Measurements from ENCODE around the gene ING2. TPM values are rescaled to one million over a fixed set of nuclear protein-coding genes. Genes with fewer than 3 reads are reported as not detected.

ING2 gene
- total RNA-seq, 6 donors from 2014 or later: 8.2 to 27.7 (median 10.8) TPM

DNA sequence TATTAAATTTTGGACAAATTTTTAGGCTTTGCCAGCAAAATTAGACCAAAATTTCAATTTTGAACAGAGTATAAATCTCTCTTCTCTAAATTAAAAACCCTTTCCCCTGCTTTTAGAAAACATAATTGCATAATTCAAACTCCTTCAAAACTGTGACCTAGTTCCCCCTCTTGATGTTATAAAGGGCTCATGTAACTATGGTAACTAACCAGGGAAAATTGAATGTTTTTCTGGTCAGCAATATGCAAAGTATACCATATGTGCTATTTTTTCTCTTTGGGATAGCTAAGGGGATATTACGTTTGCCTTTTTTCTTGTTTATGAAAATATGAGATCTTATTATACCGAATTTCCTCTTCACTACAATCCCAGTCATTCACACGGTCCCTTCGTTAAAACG is 5.1 kb upstream of the ING2 start:
- Histone ChIP-seq H3K27me3 (no peaks in the 10 kb centered on the region), H3K4me1 (peaks cover 7 to 18% (median 14%) of the 10 kb centered on the region in 4 donors), H3K36me3 (no peaks in the 10 kb centered on the region), H3K27ac (no peak overlapping the region), H3K4me3 (no peak overlapping the region), H3K9me3 (no peaks in the 10 kb centered on the region)
- WGBS, 2 donors: 70 to 73% methylated on average over 5 of the region's 5 CpGs
- ATAC-seq (ENCODE audit: low FRiP score in 2 of 2) (no peak), DNase-seq (no peak)
- TF ChIP-seq EP300 (IDR thresholded peaks at IDR 0.05): no peak
- TF ChIP-seq CTCF (IDR thresholded peaks at IDR 0.05): no peak
- TF ChIP-seq POLR2A (IDR thresholded peaks at IDR 0.05): no peak
- no peak for TF ChIP-seq POLR2AphosphoS5 (IDR thresholded peaks at IDR 0.05)

DNA sequence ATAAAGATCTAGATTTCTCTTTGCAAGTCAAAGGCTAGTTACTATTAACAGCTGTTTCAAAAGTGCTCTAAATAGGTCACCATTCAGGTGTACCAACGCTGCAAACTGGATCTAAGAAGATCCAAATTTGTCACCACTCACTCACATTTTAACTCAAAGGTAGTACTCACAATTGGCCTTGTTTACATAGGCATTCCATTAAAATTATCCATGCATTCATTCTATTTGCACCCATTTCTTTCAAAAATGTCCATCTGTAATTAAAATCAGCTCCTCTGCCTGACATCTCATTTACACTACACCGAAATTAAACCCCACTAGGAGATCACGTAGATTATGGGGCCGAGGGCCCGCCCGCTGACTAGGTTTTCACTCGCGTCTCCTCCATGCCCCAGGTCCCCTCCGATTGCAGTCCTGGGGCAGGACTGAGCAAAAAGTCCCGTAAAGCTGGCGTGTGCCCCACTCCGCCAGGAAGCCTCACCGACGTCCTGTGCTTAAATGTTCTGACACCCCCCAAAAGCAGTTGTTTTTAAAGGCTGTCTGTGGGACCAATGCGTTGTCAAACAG is 1.3 kb upstream of the ING2 start:
- Histone ChIP-seq H3K36me3 (no peaks in the 10 kb centered on the region), H3K9me3 (no peaks in the 10 kb centered on the region), H3K27ac (peak overlapping the region; percentile 94 to 98 (median 98)), H3K27me3 (no peaks in the 10 kb centered on the region), H3K4me1 (peaks cover 7 to 23% (median 21%) of the 10 kb centered on the region in 4 donors), H3K4me3 (peak overlapping the region; percentile 43 to 98 (median 96))
- DNase-seq (no peak), ATAC-seq (ENCODE audit: low FRiP score in 2 of 2) (no peak)
- TF ChIP-seq EP300 (IDR thresholded peaks at IDR 0.05): no peak
- no peak for TF ChIP-seq CTCF (IDR thresholded peaks at IDR 0.05)
- no peak for TF ChIP-seq POLR2A (IDR thresholded peaks at IDR 0.05)
- no peak for TF ChIP-seq POLR2AphosphoS5 (IDR thresholded peaks at IDR 0.05)
- 0 to 1% methylated on average over 11 to 14 of the region's 15 CpGs for whole genome bisulfite sequencing, 2 donors

GRCh38 chr4:183504064-183504929 is 561 bp upstream of the ING2 start:
- peak overlapping the region; percentile 94 to 98 (median 98) for H3K27ac ChIP-seq
- TF ChIP-seq POLR2A (IDR thresholded peaks at IDR 0.05) (peak in 3 of 4 donors; percentile 33 to 80 (median 67)), CTCF (IDR thresholded peaks at IDR 0.05) (peak in 5 of 6 experiments; percentile 29 to 55 (median 32)), POLR2AphosphoS5 (IDR thresholded peaks at IDR 0.05) (peak; percentile 61 to 90), EP300 (IDR thresholded peaks at IDR 0.05) (peak in 1 of 4 donors; percentile 17)
- H3K9me3 ChIP-seq: no peaks in the 10 kb centered on the region
- H3K27me3 ChIP-seq: no peaks in the 10 kb centered on the region
- peak overlapping the region; percentile 91 to 98 (median 96) for H3K4me3 ChIP-seq
- DNase-seq (peak; percentile 99 to 100), ATAC-seq (ENCODE audit: low FRiP score in 2 of 2) (peak; percentile 96 to 99)
- 0% methylated on average over 6 to 37 of the region's 106 CpGs for WGBS, 2 donors
- no peaks in the 10 kb centered on the region for H3K36me3 ChIP-seq
- H3K4me1 ChIP-seq: peaks cover 6 to 22% (median 19%) of the 10 kb centered on the region in 4 donors

GRCh38 chr4:183505611-183506388 is 942 bp downstream of the ING2 start:
- Histone ChIP-seq H3K36me3 (peaks cover 0 to 4% (median 0%) of the 10 kb centered on the region in 4 donors), H3K27me3 (no peaks in the 10 kb centered on the region), H3K27ac (peak overlapping the region; percentile 94 to 98 (median 98)), H3K4me3 (peak overlapping the region; percentile 91 to 98 (median 96)), H3K9me3 (no peaks in the 10 kb centered on the region), H3K4me1 (peaks cover 4 to 22% (median 12%) of the 10 kb centered on the region in 4 donors)
- peak; percentile 79 to 80 for ATAC-seq (ENCODE audit: low FRiP score in 2 of 2)
- DNase-seq: peak; percentile 94 to 98
- TF ChIP-seq POLR2AphosphoS5 (IDR thresholded peaks at IDR 0.05): peak; percentile 83 to 93
- peak in 3 of 4 donors; percentile 57 to 84 (median 62) for TF ChIP-seq POLR2A (IDR thresholded peaks at IDR 0.05)
- TF ChIP-seq CTCF (IDR thresholded peaks at IDR 0.05): peak in 1 of 6 experiments; percentile 51
- TF ChIP-seq EP300 (IDR thresholded peaks at IDR 0.05): peak in 2 of 4 donors; percentile 57 to 69
- 0% methylated on average over 13 to 61 of the region's 80 CpGs for WGBS, 2 donors

Data from upper lobe of left lung (tissue), 6 donors.